SH-SY5Y (cell line): ENCODE measurements around the gene DCD.

ENCODE experiments used
- GATA2 ChIP-seq: IDR thresholded peaks from 2 replicates; pipeline ENCODE4 v1.6.1; 2011; ENCODE audit warnings: mild to moderate bottlenecking, low read depth, low read length
- GATA3 ChIP-seq: IDR thresholded peaks from 2 replicates; pipeline ENCODE4 v1.6.1; 2011; ENCODE audit warnings: low read depth, mild to moderate bottlenecking, low read length, moderate library complexity

DNA sequence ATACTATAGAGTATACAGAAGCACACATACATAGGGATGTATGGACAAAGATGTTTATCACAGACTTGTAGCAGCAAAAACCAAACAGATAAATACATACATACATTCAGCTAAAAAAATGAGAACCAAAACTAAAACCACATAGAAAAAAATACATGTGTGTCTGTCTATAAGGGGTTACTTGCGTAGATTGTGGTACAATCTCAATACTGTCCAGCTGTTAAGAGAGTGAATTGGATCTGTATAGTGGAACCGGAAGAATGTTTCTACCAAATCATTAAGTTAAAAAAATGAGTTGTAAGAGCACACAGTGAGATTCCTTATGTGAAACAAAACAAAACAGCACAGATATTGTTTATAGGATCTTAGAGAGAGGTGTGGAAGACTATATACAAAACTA is 44.2 kb upstream of the DCD start:
- TF ChIP-seq GATA2 (no peak), GATA3 (no peak)
